Measurements from ENCODE around the gene NCBP3. TPM values are rescaled to one million over a fixed set of nuclear protein-coding genes. Genes with fewer than 3 reads are reported as not detected.
"Not testable (repeated sequence)": the region's sequence is repeated elsewhere in the genome, so short reads cannot be mapped to it uniquely, and the experiment has no call there.

NCBP3 gene
- total RNA-seq, 4 donors from 2014 or later = 24.8 to 41.6 (median 32.2) TPM

DNA sequence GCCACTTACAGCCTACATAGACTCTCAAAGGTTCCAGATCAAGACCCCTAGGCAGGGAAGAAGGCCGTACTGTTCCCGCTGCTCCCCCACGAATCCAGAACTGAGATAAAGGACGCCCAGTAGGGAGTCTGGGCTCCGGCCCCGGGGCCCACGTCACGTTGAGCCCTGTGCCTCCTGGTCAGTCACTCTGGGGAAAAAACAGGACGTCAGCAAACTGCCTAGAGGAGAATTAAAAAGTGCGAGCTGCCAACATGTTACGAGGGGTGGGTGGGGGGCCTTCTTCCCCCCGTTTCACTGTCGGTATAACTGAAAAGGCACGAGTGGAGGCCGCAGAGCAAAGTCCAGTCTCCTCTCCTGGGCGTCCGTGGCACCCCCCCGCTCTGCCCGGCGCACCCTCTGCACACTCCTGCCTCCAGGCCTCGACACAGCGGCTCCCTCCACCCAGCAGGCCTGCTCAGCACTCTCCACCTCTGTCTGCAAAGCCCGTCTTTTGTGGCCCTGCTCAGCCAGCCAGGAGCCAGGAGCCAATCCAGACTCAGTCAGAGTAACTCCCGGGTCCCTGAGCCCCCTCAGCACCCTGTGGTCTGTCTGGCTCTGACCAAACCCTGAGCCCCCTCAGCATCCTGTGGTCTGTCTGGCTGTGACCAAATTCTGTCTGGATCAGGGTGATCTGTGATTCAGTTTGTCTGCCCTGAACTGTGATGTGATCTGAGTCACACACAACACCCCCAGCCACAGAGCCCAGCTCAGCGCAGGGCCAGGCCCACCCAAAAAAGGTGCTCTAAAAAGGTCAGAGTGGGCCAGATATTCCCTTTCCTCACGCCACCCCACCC is 51.3 kb downstream of the NCBP3 start:
- Histone ChIP-seq H3K36me3 (no peaks in the 10 kb centered on the region), H3K4me1 (peaks cover 0 to 9% (median 0%) of the 10 kb centered on the region in 4 donors), H3K9me3 (no peaks in the 10 kb centered on the region), H3K27ac (peak overlapping the region; percentile 20 to 72 (median 62)), H3K4me3 (no peak overlapping the region), H3K27me3 (no peaks in the 10 kb centered on the region)
- no peak for TF ChIP-seq POLR2A (IDR thresholded peaks at IDR 0.05)
- TF ChIP-seq, protein P1, sequence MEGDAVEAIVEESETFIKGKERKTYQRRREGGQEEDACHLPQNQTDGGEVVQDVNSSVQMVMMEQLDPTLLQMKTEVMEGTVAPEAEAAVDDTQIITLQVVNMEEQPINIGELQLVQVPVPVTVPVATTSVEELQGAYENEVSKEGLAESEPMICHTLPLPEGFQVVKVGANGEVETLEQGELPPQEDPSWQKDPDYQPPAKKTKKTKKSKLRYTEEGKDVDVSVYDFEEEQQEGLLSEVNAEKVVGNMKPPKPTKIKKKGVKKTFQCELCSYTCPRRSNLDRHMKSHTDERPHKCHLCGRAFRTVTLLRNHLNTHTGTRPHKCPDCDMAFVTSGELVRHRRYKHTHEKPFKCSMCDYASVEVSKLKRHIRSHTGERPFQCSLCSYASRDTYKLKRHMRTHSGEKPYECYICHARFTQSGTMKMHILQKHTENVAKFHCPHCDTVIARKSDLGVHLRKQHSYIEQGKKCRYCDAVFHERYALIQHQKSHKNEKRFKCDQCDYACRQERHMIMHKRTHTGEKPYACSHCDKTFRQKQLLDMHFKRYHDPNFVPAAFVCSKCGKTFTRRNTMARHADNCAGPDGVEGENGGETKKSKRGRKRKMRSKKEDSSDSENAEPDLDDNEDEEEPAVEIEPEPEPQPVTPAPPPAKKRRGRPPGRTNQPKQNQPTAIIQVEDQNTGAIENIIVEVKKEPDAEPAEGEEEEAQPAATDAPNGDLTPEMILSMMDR (IDR thresholded peaks at IDR 0.05) = no peak
- DNase-seq = peak in 2 of 3 donors; percentile 47 to 55

DNA sequence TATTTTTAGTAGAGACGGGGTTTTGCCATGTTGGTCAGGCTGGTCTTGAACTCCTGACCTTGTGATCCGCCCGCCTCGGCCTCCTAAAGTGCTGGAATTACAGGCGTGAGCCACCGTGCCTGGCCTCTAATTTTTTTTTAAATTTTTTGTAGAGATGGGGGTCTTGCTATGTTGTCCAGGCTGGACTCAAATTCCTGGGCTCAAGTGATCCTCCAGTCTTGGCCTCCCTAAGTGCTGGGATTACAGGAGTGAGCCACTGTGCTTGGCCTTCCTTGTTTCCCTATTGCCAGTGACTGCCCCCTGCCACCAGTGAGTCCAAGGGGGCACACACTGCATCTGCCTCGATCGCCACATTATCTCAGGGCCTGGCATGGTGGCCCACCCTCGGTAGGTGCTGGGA is 51.9 kb downstream of the NCBP3 start:
- not testable (repeated sequence) for H3K27me3 ChIP-seq, H3K4me1 ChIP-seq, H3K9me3 ChIP-seq, H3K4me3 ChIP-seq, DNase-seq, H3K36me3 ChIP-seq
- H3K27ac ChIP-seq = peak overlapping the region in 1 of 4 donors; percentile 71

DNA sequence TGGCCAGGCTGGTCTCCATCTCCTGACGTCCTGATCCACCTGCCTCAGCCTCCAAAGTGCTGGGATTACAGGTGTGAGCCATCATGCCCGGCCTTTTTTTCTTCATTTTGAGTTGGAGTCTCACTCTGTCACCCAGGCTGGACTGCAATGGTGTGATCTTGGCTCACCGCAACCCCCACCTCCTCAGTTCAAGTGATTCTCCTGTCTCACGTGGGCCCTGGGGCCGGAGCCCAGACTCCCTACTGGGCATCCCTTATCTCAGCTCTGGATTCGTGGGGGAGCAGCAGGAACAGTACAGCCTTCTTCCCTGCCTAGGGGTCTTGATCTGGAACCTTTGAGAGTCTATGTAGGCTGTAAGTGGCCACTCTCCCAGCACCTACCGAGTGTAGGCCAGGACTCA is 52.8 kb downstream of the NCBP3 start:
- H3K9me3 ChIP-seq, H3K27ac ChIP-seq, H3K36me3 ChIP-seq, H3K4me1 ChIP-seq, H3K27me3 ChIP-seq, H3K4me3 ChIP-seq, DNase-seq: not testable (repeated sequence)

DNA sequence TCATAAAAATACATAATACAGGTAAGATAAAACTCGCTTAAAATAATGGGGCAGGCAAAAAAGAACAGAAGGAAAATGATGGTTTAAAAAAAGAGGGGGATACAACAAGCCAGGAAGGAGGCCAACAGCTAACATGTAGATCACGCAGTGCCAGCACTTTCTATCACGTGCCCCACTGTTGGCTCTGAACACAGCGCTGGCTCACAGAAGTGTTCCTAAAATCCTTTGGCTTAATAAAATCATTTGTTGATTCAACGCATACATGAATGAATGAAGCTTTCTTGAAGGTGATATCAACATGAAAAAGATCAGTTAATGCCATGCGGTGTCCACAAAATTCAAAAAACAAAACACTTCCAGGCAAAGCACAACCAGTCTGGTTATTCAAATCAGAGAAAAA is 53.6 kb downstream of the NCBP3 start:
- H3K27me3 ChIP-seq = no peaks in the 10 kb centered on the region
- DNase-seq = no peak
- no peaks in the 10 kb centered on the region for H3K9me3 ChIP-seq
- TF ChIP-seq, protein P1 (IDR thresholded peaks at IDR 0.05) = no peak
- H3K36me3 ChIP-seq = no peaks in the 10 kb centered on the region
- H3K4me1 ChIP-seq = peaks cover 0 to 9% (median 0%) of the 10 kb centered on the region in 4 donors
- H3K27ac ChIP-seq = no peak overlapping the region
- H3K4me3 ChIP-seq = no peak overlapping the region

- DNase-seq = peak in 2 of 3 donors; percentile 47 to 76
- Histone ChIP-seq H3K4me3 (no peak overlapping the region), H3K4me1 (no peaks in the 10 kb centered on the region), H3K27ac (no peak overlapping the region), H3K36me3 (no peaks in the 10 kb centered on the region), H3K9me3 (no peaks in the 10 kb centered on the region), H3K27me3 (no peaks in the 10 kb centered on the region)
- TF ChIP-seq, protein P1 (IDR thresholded peaks at IDR 0.05) = no peak
- no peak for TF ChIP-seq POLR2A (IDR thresholded peaks at IDR 0.05)
Measured at GRCh38 chr17:3788200-3788599, 57.8 kb downstream of the NCBP3 start.

GRCh38 chr17:3785323-3785722 is 60.7 kb downstream of the NCBP3 start:
- not testable (repeated sequence) for H3K9me3 ChIP-seq, H3K27me3 ChIP-seq, H3K4me3 ChIP-seq, DNase-seq, H3K36me3 ChIP-seq, H3K27ac ChIP-seq, H3K4me1 ChIP-seq

GRCh38 chr17:3782751-3783150 is 63.3 kb downstream of the NCBP3 start:
- Histone ChIP-seq H3K27ac (no peak overlapping the region), H3K27me3 (no peaks in the 10 kb centered on the region), H3K36me3 (no peaks in the 10 kb centered on the region), H3K9me3 (no peaks in the 10 kb centered on the region), H3K4me3 (no peak overlapping the region), H3K4me1 (no peaks in the 10 kb centered on the region)
- DNase-seq = no peak
- no peak for TF ChIP-seq POLR2A (IDR thresholded peaks at IDR 0.05)
- TF ChIP-seq, protein P1 (IDR thresholded peaks at IDR 0.05) = no peak

Data from Peyer's patch (tissue), 4 donors.